Upper lobe of left lung (tissue), 4 donors: Measurements from ENCODE around the gene INO80E.

ENCODE experiments used
- CTCF ChIP-seq, 6 experiments: fragments of 450-650 bp in 4 of 6; fragments of 200-600 bp in 2 of 6; sonication (generic) in 2 of 6; IDR thresholded peaks; one replicate each; pipeline ENCODE4 v1.5.1; 2016 to 2019; ENCODE audit warnings: antibody characterized with exemption in 6 of 6
- EP300 ChIP-seq, 4 donors: sonication (generic); formaldehyde crosslinking; IDR thresholded peaks; one replicate each; pipeline ENCODE4 v1.5.1; 2017; ENCODE audit warnings: antibody characterized with exemption in 4 of 4, control low read depth in 2 of 4
- POLR2A ChIP-seq, 4 donors: fragments of 450-650 bp; IDR thresholded peaks; one replicate each; pipeline ENCODE4 v1.5.1; 2016 to 2017; ENCODE audit warnings: antibody characterized with exemption in 4 of 4, mild to moderate bottlenecking in 2 of 4
- POLR2AphosphoS5 ChIP-seq, 2 donors: sonication (generic); formaldehyde crosslinking; IDR thresholded peaks; one replicate each; pipeline ENCODE4 v1.5.1; 2017; ENCODE audit warnings: antibody characterized with exemption in 2 of 2

GRCh38 chr16:29951625-29952365 lies 44.2 kb upstream of the INO80E start:
- TF ChIP-seq CTCF (IDR thresholded peaks at IDR 0.05) (no peak), POLR2AphosphoS5 (IDR thresholded peaks at IDR 0.05) (no peak), EP300 (IDR thresholded peaks at IDR 0.05) (no peak), POLR2A (IDR thresholded peaks at IDR 0.05) (no peak)
